ENCODE data around the gene HOXA4. TPM values are rescaled to one million over a fixed set of nuclear protein-coding genes. Genes with fewer than 3 reads are reported as not detected.

HOXA4 gene
- 1.2 and 1.3 TPM in 2 replicates for polyA plus RNA-seq (2011; rRNA removed)
- 0.90 and 1.0 TPM in 2 replicates for polyA minus RNA-seq (2011; rRNA and poly(A)+ RNA removed)

DNA sequence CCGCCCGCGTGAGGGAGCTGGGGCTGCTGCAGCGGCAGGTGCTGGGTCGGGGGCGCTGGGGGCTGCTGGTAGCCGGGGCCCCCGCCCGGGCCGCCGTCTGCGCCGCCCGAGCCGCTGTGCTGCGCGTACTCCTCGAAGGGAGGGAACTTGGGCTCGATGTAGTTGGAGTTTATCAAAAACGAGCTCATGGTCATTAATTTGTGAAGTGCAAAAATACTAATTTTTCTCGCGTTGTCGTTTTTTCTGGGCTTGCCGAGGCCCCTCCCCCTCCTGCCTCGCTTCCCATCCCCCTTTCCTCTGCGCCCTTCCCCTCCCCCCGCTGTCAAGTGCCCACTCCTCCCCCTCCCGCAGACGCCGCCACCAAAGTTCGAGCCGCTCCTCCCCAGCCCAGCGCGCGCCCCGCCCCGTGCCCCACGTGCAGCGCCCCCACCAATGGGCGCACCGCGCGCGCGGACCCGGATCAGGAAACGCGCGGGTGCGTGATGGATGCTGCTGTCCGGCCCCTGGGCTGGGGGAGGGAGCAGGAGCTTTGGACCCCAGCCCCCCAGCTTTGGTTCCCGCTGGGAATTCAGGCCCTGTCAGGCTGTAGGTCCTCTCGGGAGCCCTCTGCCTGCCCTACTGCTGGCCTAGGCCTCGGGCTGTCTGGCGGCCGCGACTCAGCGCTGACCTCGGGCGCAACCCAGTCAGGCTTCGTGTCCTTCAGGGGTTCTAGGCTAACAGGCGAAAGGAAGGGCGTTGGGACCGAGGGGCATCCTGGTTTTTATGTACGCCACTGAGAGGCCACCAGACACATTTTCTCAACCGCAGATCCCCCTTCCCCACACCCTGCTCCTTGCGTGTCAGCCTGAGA, at the start of gene HOXA4:
Gene HOXA4, minus strand, starts transcription at position 218 of the 850 bp plus-strand sequence. Its CDS starts 24 bp downstream, at position 194.
- peak within 1 kb of the TSS; percentile 78 for H3K4me3 ChIP-seq (ENCODE audit: low read depth, low read length)
- CTCF ChIA-PET, result interaction anchor here (0.6 to 2.2 kb wide), 10 partner anchors 10 to 1599 kb away, joined by 3 to 15 read pairs (median 4); partner anchors contain the start of gene HOXA5
- POLR2A ChIA-PET, result no interaction called here

GRCh38 chr7:27179503-27180430, 49.2 kb upstream of the HOXA4 start:
- TF ChIP-seq, protein P1, sequence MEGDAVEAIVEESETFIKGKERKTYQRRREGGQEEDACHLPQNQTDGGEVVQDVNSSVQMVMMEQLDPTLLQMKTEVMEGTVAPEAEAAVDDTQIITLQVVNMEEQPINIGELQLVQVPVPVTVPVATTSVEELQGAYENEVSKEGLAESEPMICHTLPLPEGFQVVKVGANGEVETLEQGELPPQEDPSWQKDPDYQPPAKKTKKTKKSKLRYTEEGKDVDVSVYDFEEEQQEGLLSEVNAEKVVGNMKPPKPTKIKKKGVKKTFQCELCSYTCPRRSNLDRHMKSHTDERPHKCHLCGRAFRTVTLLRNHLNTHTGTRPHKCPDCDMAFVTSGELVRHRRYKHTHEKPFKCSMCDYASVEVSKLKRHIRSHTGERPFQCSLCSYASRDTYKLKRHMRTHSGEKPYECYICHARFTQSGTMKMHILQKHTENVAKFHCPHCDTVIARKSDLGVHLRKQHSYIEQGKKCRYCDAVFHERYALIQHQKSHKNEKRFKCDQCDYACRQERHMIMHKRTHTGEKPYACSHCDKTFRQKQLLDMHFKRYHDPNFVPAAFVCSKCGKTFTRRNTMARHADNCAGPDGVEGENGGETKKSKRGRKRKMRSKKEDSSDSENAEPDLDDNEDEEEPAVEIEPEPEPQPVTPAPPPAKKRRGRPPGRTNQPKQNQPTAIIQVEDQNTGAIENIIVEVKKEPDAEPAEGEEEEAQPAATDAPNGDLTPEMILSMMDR (IDR thresholded peaks at IDR 0.05; ENCODE audit: insufficient read depth, low read depth, low read length), result peak; percentile 97
- ChIA-PET CTCF (interaction anchor here (0.6 to 16.1 kb wide), 18 partner anchors 8 to 915 kb away, joined by 3 to 187 read pairs (median 6); partner anchors contain the start of genes HOXA11, HOXA13 and HOXA7), POLR2A (interaction anchor here (0.5 to 2.3 kb wide), 4 partner anchors 8 to 27 kb away, joined by 3 to 9 read pairs (median 6); no protein-coding TSS in a partner anchor)
- no peaks in the 10 kb centered on the region for H3K27me3 ChIP-seq (ENCODE audit: control insufficient read depth, insufficient read depth, low read length)
- peaks cover 9% of the 10 kb centered on the region for H3K36me3 ChIP-seq (ENCODE audit: control insufficient read depth, insufficient read depth, low read length)
- peak overlapping the region; percentile 72 for H3K4me3 ChIP-seq (ENCODE audit: low read depth, low read length)
- DNase-seq (ENCODE audit: low read depth), result peak; percentile 68

More for the DNA sequence above, at the start of gene HOXA4:
- Histone ChIP-seq H3K27me3 (ENCODE audit: control insufficient read depth, insufficient read depth, low read length) (no peaks in the 10 kb centered on the region), H3K36me3 (ENCODE audit: control insufficient read depth, insufficient read depth, low read length) (no peaks in the 10 kb centered on the region)
- TF ChIP-seq, protein P1 (IDR thresholded peaks at IDR 0.05; ENCODE audit: insufficient read depth, low read depth, low read length), result no peak
- DNase-seq (ENCODE audit: low read depth), result no peak

DNA sequence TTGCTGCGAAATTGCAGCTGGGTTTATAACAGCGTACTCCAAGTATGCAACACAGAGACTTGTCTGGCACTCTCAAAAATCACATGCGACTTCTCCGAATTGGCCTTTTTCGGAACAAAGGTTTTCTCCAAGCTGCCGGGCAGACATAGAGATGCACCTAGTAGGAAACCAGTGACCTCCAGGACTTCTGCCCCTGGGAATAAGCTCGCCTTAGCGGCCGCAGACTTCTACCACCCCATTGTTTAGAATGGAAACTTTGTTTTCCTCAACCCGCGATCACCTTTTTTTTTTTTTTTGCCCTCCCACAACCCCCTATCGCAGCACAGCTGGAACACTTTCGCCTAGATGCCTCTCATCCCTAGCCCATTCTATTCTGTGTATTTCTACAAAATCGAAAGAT, 48.5 kb upstream of the HOXA4 start:
- Histone ChIP-seq H3K4me3 (ENCODE audit: low read depth, low read length) (peak overlapping the region; percentile 72), H3K36me3 (ENCODE audit: control insufficient read depth, insufficient read depth, low read length) (peaks cover 9% of the 10 kb centered on the region), H3K27me3 (ENCODE audit: control insufficient read depth, insufficient read depth, low read length) (no peaks in the 10 kb centered on the region)
- TF ChIP-seq, protein P1 (IDR thresholded peaks at IDR 0.05; ENCODE audit: insufficient read depth, low read depth, low read length), result no peak
- POLR2A ChIA-PET, result interaction anchor here (0.5 to 2.3 kb wide), 5 partner anchors 9 to 866 kb away, joined by 4 to 11 read pairs (median 5); no protein-coding TSS in a partner anchor
- no peak for DNase-seq (ENCODE audit: low read depth)
- CTCF ChIA-PET, result interaction anchor here (0.9 to 16.1 kb wide), 16 partner anchors 8 to 1230 kb away, joined by 3 to 187 read pairs (median 6); partner anchors contain the start of genes HOXA11, HOXA13 and HOXA7

DNA sequence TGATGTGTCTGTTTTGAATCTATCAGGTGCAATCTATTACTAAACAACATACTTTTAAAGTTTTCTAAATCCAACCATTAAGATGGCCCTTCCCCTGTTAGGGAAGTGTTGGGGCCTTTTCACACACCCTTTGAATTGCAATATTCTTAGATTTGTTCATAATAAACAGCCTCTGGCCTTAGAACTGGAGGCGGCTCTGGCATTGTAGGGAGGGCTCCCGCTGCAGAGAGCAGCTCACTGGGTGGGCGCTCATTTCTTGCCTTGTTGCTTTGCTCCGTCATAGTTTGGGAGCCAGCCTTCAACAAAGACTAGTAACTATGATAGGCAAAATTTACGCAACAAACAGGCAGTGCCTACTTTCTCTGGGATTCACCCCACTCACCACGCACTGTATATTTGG, 47.8 kb upstream of the HOXA4 start:
- TF ChIP-seq, protein P1 (IDR thresholded peaks at IDR 0.05; ENCODE audit: insufficient read depth, low read depth, low read length), result no peak
- ChIA-PET CTCF (interaction anchor here (0.9 to 16.1 kb wide), 6 partner anchors 9 to 1230 kb away, joined by 3 to 187 read pairs (median 17); partner anchors contain the start of gene HOXA11), POLR2A (interaction anchor here (0.6 to 2.3 kb wide), 4 partner anchors 9 to 867 kb away, joined by 4 to 11 read pairs (median 5); no protein-coding TSS in a partner anchor)
- Histone ChIP-seq H3K27me3 (ENCODE audit: control insufficient read depth, insufficient read depth, low read length) (no peaks in the 10 kb centered on the region), H3K36me3 (ENCODE audit: control insufficient read depth, insufficient read depth, low read length) (peaks cover 9% of the 10 kb centered on the region), H3K4me3 (ENCODE audit: low read depth, low read length) (peak overlapping the region; percentile 72)
- no peak for DNase-seq (ENCODE audit: low read depth)

Data from BJ (cell line).